Measurements from ENCODE around the gene MPZL1.
A peak's percentile ranks its signal among the peaks of the same experiment; 100 is the strongest.

Gene MPZL1

DNA sequence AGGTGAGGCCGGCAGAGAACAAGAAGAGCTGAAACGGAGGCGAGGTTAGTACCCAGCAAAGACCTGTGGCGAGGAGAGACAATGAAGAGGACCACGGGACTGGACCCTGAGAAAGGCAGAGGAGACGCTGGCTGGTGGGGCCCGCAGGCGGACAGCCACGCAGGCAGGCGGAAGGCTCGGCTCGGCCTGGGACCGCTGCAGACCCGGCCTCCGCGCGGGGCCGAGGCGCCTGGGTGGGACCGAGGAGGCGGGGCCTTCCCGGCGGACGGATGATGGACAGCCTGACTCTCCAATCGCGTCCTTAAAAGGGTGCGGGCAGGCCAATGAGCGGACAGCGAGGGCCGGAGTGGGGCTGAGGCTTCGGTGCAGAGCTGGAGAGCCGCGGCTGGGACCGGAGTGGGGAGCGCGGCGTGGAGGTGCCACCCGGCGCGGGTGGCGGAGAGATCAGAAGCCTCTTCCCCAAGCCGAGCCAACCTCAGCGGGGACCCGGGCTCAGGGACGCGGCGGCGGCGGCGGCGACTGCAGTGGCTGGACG lies at the start of gene MPZL1:
Gene MPZL1, plus strand, starts transcription at position 366 of the 535 bp plus-strand sequence. CDS start 170 bp downstream, outside the sequence.
- peaks cover 12% of the 10 kb centered on the region for H3K4me1 ChIP-seq (ENCODE audit: control insufficient read depth, insufficient read depth, low read length)
- H3K4me3 ChIP-seq (ENCODE audit: low read length), result peak within 1 kb of the TSS; percentile 86
- no peaks in the 10 kb centered on the region for H3K9me3 ChIP-seq (ENCODE audit: control insufficient read depth, low read length)
- H3K27me3 ChIP-seq (ENCODE audit: control insufficient read depth, insufficient read depth, low read length), result no peaks in the 10 kb centered on the region
- no peaks in the 10 kb centered on the region for H3K36me3 ChIP-seq (ENCODE audit: control insufficient read depth, insufficient read depth, low read length)
- peak within 1 kb of the TSS; percentile 81 for H3K9ac ChIP-seq (ENCODE audit: low read length)

DNA sequence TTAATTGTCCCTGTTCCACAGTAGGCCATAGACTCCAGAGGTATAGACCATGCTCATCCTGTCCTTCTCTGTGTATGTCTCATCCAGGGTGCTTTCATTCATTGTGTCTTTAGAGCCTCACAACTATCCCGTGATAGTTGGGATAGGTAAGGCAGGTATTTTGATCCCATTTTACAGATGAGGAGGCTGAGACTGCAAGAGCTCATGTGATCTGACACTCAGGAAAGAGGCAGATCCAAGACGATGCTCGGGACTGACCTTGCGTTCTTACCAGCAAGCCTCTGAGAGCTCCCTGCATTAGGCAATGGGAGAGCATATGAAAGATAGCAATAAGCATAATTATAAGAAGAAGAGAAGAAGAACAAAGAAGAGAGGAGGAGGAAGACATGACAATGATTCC lies 49.0 kb upstream of the MPZL1 start:
- Histone ChIP-seq H3K27me3 (ENCODE audit: control insufficient read depth, insufficient read depth, low read length) (no peaks in the 10 kb centered on the region), H3K4me1 (ENCODE audit: control insufficient read depth, insufficient read depth, low read length) (peaks cover 6% of the 10 kb centered on the region), H3K4me3 (ENCODE audit: low read length) (no peak overlapping the region), H3K9me3 (ENCODE audit: control insufficient read depth, low read length) (no peaks in the 10 kb centered on the region), H3K9ac (ENCODE audit: low read length) (no peak overlapping the region), H3K36me3 (ENCODE audit: control insufficient read depth, insufficient read depth, low read length) (no peaks in the 10 kb centered on the region)

- Histone ChIP-seq H3K36me3 (ENCODE audit: control insufficient read depth, insufficient read depth, low read length) (no peaks in the 10 kb centered on the region), H3K9ac (ENCODE audit: low read length) (no peak overlapping the region), H3K4me3 (ENCODE audit: low read length) (no peak overlapping the region), H3K9me3 (ENCODE audit: control insufficient read depth, low read length) (no peaks in the 10 kb centered on the region), H3K4me1 (ENCODE audit: control insufficient read depth, insufficient read depth, low read length) (peaks cover 6% of the 10 kb centered on the region), H3K27me3 (ENCODE audit: control insufficient read depth, insufficient read depth, low read length) (no peaks in the 10 kb centered on the region)
These were observed 48.5 kb upstream of the MPZL1 start for GRCh38 chr1:167673265-167673664.

GRCh38 chr1:167674156-167674555 lies 47.6 kb upstream of the MPZL1 start:
- H3K9ac ChIP-seq (ENCODE audit: low read length), result no peak overlapping the region
- no peak overlapping the region for H3K4me3 ChIP-seq (ENCODE audit: low read length)
- H3K4me1 ChIP-seq (ENCODE audit: control insufficient read depth, insufficient read depth, low read length), result peaks cover 6% of the 10 kb centered on the region
- H3K36me3 ChIP-seq (ENCODE audit: control insufficient read depth, insufficient read depth, low read length), result no peaks in the 10 kb centered on the region
- no peaks in the 10 kb centered on the region for H3K27me3 ChIP-seq (ENCODE audit: control insufficient read depth, insufficient read depth, low read length)
- H3K9me3 ChIP-seq (ENCODE audit: control insufficient read depth, low read length), result no peaks in the 10 kb centered on the region

- Histone ChIP-seq H3K9me3 (ENCODE audit: control insufficient read depth, low read length) (no peaks in the 10 kb centered on the region), H3K36me3 (ENCODE audit: control insufficient read depth, insufficient read depth, low read length) (no peaks in the 10 kb centered on the region), H3K4me1 (ENCODE audit: control insufficient read depth, insufficient read depth, low read length) (peaks cover 6% of the 10 kb centered on the region), H3K9ac (ENCODE audit: low read length) (no peak overlapping the region), H3K4me3 (ENCODE audit: low read length) (no peak overlapping the region), H3K27me3 (ENCODE audit: control insufficient read depth, insufficient read depth, low read length) (no peaks in the 10 kb centered on the region)
These were observed 46.3 kb upstream of the MPZL1 start for GRCh38 chr1:167675440-167675839.

- Histone ChIP-seq H3K4me1 (ENCODE audit: control insufficient read depth, insufficient read depth, low read length) (peaks cover 6% of the 10 kb centered on the region), H3K4me3 (ENCODE audit: low read length) (no peak overlapping the region), H3K9me3 (ENCODE audit: control insufficient read depth, low read length) (no peaks in the 10 kb centered on the region), H3K36me3 (ENCODE audit: control insufficient read depth, insufficient read depth, low read length) (no peaks in the 10 kb centered on the region), H3K9ac (ENCODE audit: low read length) (no peak overlapping the region), H3K27me3 (ENCODE audit: control insufficient read depth, insufficient read depth, low read length) (no peaks in the 10 kb centered on the region)
These were observed 45.4 kb upstream of the MPZL1 start for GRCh38 chr1:167676205-167676915.

GRCh38 chr1:167676916-167677848 lies 44.6 kb upstream of the MPZL1 start:
- no peaks in the 10 kb centered on the region for H3K9me3 ChIP-seq (ENCODE audit: control insufficient read depth, low read length)

DNA sequence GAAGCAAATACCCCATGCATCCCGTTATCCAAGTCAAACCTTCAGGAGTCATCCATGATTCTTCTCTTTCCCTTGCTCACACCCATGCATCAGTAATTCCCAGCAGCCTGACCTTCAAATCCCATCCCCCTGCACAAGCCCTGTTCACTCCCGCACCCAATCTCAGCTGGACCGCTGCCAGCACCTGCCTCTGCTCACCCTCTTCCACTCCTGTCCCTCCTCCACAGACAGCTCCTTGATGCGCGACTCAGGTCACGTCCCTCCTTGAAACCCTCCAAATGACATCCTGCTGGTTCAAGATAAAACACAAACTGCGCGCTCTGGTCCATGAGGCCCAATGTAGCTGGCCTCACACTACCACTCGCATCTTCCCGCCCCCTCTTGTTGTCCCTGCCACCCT lies 43.4 kb upstream of the MPZL1 start:
- Histone ChIP-seq H3K36me3 (ENCODE audit: control insufficient read depth, insufficient read depth, low read length) (no peaks in the 10 kb centered on the region), H3K4me1 (ENCODE audit: control insufficient read depth, insufficient read depth, low read length) (peaks cover 6% of the 10 kb centered on the region), H3K9ac (ENCODE audit: low read length) (no peak overlapping the region), H3K9me3 (ENCODE audit: control insufficient read depth, low read length) (no peaks in the 10 kb centered on the region), H3K4me3 (ENCODE audit: low read length) (no peak overlapping the region), H3K27me3 (ENCODE audit: control insufficient read depth, insufficient read depth, low read length) (no peaks in the 10 kb centered on the region)

More at GRCh38 chr1:167676916-167677848, 44.6 kb upstream of the MPZL1 start:
- no peaks in the 10 kb centered on the region for H3K36me3 ChIP-seq (ENCODE audit: control insufficient read depth, insufficient read depth, low read length)
- H3K4me1 ChIP-seq (ENCODE audit: control insufficient read depth, insufficient read depth, low read length), result peaks cover 6% of the 10 kb centered on the region
- no peaks in the 10 kb centered on the region for H3K27me3 ChIP-seq (ENCODE audit: control insufficient read depth, insufficient read depth, low read length)
- no peak overlapping the region for H3K4me3 ChIP-seq (ENCODE audit: low read length)
- no peak overlapping the region for H3K9ac ChIP-seq (ENCODE audit: low read length)

- Histone ChIP-seq H3K9me3 (ENCODE audit: control insufficient read depth, low read length) (no peaks in the 10 kb centered on the region), H3K4me1 (ENCODE audit: control insufficient read depth, insufficient read depth, low read length) (peaks cover 6% of the 10 kb centered on the region), H3K36me3 (ENCODE audit: control insufficient read depth, insufficient read depth, low read length) (no peaks in the 10 kb centered on the region)
These were observed 42.9 kb upstream of the MPZL1 start for GRCh38 chr1:167678838-167679237.

DNA sequence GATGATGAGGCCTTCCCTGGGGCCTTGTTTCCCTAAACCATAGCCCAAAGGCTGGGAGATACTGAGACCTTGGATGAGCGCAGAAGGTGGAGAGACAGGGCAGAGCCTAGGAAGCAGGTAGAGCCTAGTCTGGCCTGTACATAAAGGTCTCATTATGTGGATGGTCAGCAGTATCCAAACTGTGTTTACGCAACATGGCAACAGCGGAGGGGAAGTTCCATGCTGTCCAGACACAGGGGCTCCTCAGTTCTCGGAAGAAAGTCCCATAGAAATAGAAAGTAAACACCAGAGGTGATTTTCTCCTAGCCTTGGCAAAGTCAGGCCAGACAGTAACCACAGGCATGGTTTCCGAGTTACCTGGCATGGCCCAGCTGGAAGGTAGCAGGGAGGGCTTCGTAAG lies 42.1 kb upstream of the MPZL1 start:
- H3K9me3 ChIP-seq (ENCODE audit: control insufficient read depth, low read length), result no peaks in the 10 kb centered on the region
- no peak overlapping the region for H3K4me3 ChIP-seq (ENCODE audit: low read length)
- H3K27me3 ChIP-seq (ENCODE audit: control insufficient read depth, insufficient read depth, low read length), result no peaks in the 10 kb centered on the region
- H3K36me3 ChIP-seq (ENCODE audit: control insufficient read depth, insufficient read depth, low read length), result no peaks in the 10 kb centered on the region
- no peak overlapping the region for H3K9ac ChIP-seq (ENCODE audit: low read length)
- peaks cover 6% of the 10 kb centered on the region for H3K4me1 ChIP-seq (ENCODE audit: control insufficient read depth, insufficient read depth, low read length)

More at GRCh38 chr1:167678838-167679237, 42.9 kb upstream of the MPZL1 start:
- no peak overlapping the region for H3K4me3 ChIP-seq (ENCODE audit: low read length)
- no peaks in the 10 kb centered on the region for H3K27me3 ChIP-seq (ENCODE audit: control insufficient read depth, insufficient read depth, low read length)
- no peak overlapping the region for H3K9ac ChIP-seq (ENCODE audit: low read length)

DNA sequence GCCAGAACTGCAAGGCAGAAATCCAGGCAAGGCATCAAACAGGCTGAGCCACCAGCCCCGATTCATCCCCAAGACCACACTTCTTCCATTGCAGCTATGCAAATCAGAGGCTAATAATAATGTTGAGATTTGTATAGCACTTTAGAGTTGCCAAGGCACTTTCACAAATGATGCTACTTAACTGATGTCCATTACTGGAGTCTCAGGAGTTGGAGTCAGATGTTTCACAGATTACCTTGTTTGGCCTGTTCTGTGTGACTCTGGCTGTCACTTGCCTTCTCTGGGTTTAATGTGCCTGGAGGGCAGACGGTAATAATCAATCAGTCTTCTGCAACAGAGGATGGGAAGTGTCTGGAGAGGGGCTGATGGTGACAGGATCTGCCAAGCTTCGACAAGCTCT lies 40.8 kb upstream of the MPZL1 start:
- Histone ChIP-seq H3K4me3 (ENCODE audit: low read length) (no peak overlapping the region), H3K27me3 (ENCODE audit: control insufficient read depth, insufficient read depth, low read length) (no peaks in the 10 kb centered on the region), H3K9me3 (ENCODE audit: control insufficient read depth, low read length) (no peaks in the 10 kb centered on the region), H3K4me1 (ENCODE audit: control insufficient read depth, insufficient read depth, low read length) (peaks cover 5% of the 10 kb centered on the region), H3K9ac (ENCODE audit: low read length) (no peak overlapping the region), H3K36me3 (ENCODE audit: control insufficient read depth, insufficient read depth, low read length) (no peaks in the 10 kb centered on the region)
